CD8-positive, alpha-beta memory T cell (primary cell): ENCODE measurements around the gene CSK. TPM values are rescaled to one million over a fixed set of nuclear protein-coding genes. Genes with fewer than 3 reads are reported as not detected.

Experiments used
- CTCF ChIA-PET: fragments of 350-600 bp; sonication (Branson Sonifier 250); formaldehyde crosslinking; loops from one replicate; lab custom pipeline; 2021; ENCODE audit warnings: antibody characterized with exemption; lab: Charles Lee
- POLR2A ChIA-PET: fragments of 350-600 bp; sonication (Branson Sonifier 250); formaldehyde crosslinking; loops from one replicate; lab custom pipeline; 2021; ENCODE audit warnings: antibody characterized with exemption; lab: Charles Lee
- DNase-seq, 5 donors: peaks; one replicate each; pipeline versions ENCODE4 v3.0.0 to v3.0.0-alpha.2; 2020 to 2022; ENCODE audit warnings: mixed read lengths in 1 of 5
- H3K27ac ChIP-seq: one replicate; pipeline ENCODE4 v1.7.0; 2013; ENCODE audit warnings: low read depth, mild to moderate bottlenecking, low read length, moderate library complexity
- H3K27me3 ChIP-seq: 2 replicates; pipeline ENCODE4 v1.7.0; 2013; ENCODE audit warnings: low read length, mild to moderate bottlenecking; ENCODE audit not compliant: insufficient read depth, poor library complexity, severe bottlenecking
- H3K36me3 ChIP-seq: 2 replicates; pipeline ENCODE4 v1.7.0; 2013; ENCODE audit warnings: mild to moderate bottlenecking, low read length, moderate library complexity; ENCODE audit not compliant: insufficient read depth
- H3K4me1 ChIP-seq: 2 replicates; pipeline ENCODE4 v1.7.0; 2013; ENCODE audit warnings: mild to moderate bottlenecking, low read length, moderate library complexity; ENCODE audit not compliant: insufficient read depth
- H3K4me3 ChIP-seq: 2 replicates; pipeline ENCODE4 v1.7.0; 2013; ENCODE audit warnings: mild to moderate bottlenecking, low read length
- H3K9me3 ChIP-seq: 2 replicates; pipeline ENCODE4 v1.7.0; 2013; ENCODE audit warnings: mild to moderate bottlenecking, low read length
- H3K27ac Mint-ChIP-seq, 8 donors: one replicate each; pipeline ENCODE4 v1.8.0; 2020 to 2021; ENCODE audit warnings: mixed read lengths in 8 of 8, mild to moderate bottlenecking in 6 of 8, inconsistent platforms in 3 of 8, moderate library complexity in 3 of 8
- H3K27me3 Mint-ChIP-seq, 2 donors: one replicate each; pipeline ENCODE4 v1.8.0; 2020 to 2021; ENCODE audit warnings: mixed read lengths in 2 of 2, mild to moderate bottlenecking in 1 of 2, moderate library complexity in 1 of 2
- H3K36me3 Mint-ChIP-seq, 3 donors: one replicate each; pipeline ENCODE4 v1.8.0; 2020 to 2021; ENCODE audit warnings: mixed read lengths in 3 of 3, inconsistent platforms in 1 of 3, mild to moderate bottlenecking in 1 of 3
- H3K4me1 Mint-ChIP-seq, 3 donors: one replicate each; pipeline ENCODE4 v1.8.0; 2020 to 2021; ENCODE audit warnings: mixed read lengths in 3 of 3, inconsistent platforms in 1 of 3, mild to moderate bottlenecking in 1 of 3
- H3K4me3 Mint-ChIP-seq, 7 donors: one replicate each; pipeline ENCODE4 v1.8.0; 2020 to 2021; ENCODE audit warnings: mixed read lengths in 7 of 7, mild to moderate bottlenecking in 6 of 7, moderate library complexity in 4 of 7, inconsistent platforms in 2 of 7
- H3K9me3 Mint-ChIP-seq, 5 donors: one replicate each; pipeline ENCODE4 v1.8.0; 2020 to 2022; ENCODE audit warnings: mixed read lengths in 5 of 5, mild to moderate bottlenecking in 3 of 5, moderate library complexity in 2 of 5, inconsistent platforms in 1 of 5
- polyA plus RNA-seq: library from polyadenylated mRNA; unstranded; fragments of 300-500 nt; fragmentation: Illumina TruSeq; gene quantifications from one replicate; pipeline ENCODE4 v1.2.3, GENCODE V29; 2021
- total RNA-seq, 2 experiments: library from RNA; stranded (reverse); gene quantifications; one replicate each; pipeline ENCODE4 v1.2.3, GENCODE V29; 2021

CSK gene
- total and polyA plus RNA-seq, 3 experiments from 2014 or later: 154 to 294 (median 288) TPM

GRCh38 chr15:74749832-74750231, 32.0 kb upstream of the CSK start:
- H3K36me3 ChIP-seq: no peaks in the 10 kb centered on the region
- H3K4me3 ChIP-seq: no peak overlapping the region
- H3K9me3 Mint-ChIP-seq: no peaks in the 10 kb centered on the region
- H3K4me1 ChIP-seq: no peaks in the 10 kb centered on the region
- CTCF ChIA-PET: no interaction called here
- H3K36me3 Mint-ChIP-seq: no peaks in the 10 kb centered on the region
- no peak overlapping the region for H3K27ac Mint-ChIP-seq
- DNase-seq: no peak
- no peak overlapping the region for H3K27ac ChIP-seq
- no peaks in the 10 kb centered on the region for H3K4me1 Mint-ChIP-seq
- POLR2A ChIA-PET: no interaction called here
- H3K27me3 Mint-ChIP-seq: peaks cover 0 to 2% of the 10 kb centered on the region in 2 donors
- H3K27me3 ChIP-seq: no peaks in the 10 kb centered on the region
- no peak overlapping the region for H3K4me3 Mint-ChIP-seq
- H3K9me3 ChIP-seq: no peaks in the 10 kb centered on the region

DNA sequence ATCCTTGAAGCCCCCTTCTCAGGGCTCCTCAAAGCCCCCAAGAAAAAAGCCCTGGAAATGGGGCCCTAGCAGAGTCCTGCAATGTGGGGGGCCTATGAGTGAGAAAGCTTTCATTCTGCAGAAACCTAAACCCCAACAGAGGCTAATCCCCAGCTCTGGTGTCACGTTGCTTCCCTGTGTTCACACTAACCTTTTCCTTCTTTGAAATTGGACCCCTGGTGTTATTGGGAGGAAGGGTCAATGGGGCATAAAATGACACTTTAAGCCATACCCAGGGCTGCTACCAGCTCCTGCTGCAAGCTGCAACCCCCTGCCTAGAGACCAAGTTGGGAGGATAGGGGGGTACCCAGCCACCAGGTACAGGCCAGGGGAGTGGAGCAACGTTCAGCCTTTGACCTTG, 31.1 kb upstream of the CSK start:
- Mint-ChIP-seq H3K27ac (no peak overlapping the region), H3K27me3 (peaks cover 0 to 3% of the 10 kb centered on the region in 2 donors), H3K9me3 (no peaks in the 10 kb centered on the region), H3K36me3 (no peaks in the 10 kb centered on the region), H3K4me1 (no peaks in the 10 kb centered on the region), H3K4me3 (no peak overlapping the region)
- POLR2A ChIA-PET: no interaction called here
- Histone ChIP-seq H3K9me3 (no peaks in the 10 kb centered on the region), H3K27ac (no peak overlapping the region), H3K4me3 (no peak overlapping the region), H3K36me3 (no peaks in the 10 kb centered on the region), H3K4me1 (no peaks in the 10 kb centered on the region), H3K27me3 (no peaks in the 10 kb centered on the region)
- no peak for DNase-seq
- CTCF ChIA-PET: no interaction called here

GRCh38 chr15:74752011-74752410, 29.9 kb upstream of the CSK start:
- H3K36me3 ChIP-seq: no peaks in the 10 kb centered on the region
- no peak overlapping the region for H3K4me3 Mint-ChIP-seq
- H3K4me1 ChIP-seq: no peaks in the 10 kb centered on the region
- H3K27ac ChIP-seq: no peak overlapping the region
- no peaks in the 10 kb centered on the region for H3K9me3 ChIP-seq
- H3K27ac Mint-ChIP-seq: no peak overlapping the region
- peaks cover 5 to 6% of the 10 kb centered on the region in 2 donors for H3K27me3 Mint-ChIP-seq
- no peaks in the 10 kb centered on the region for H3K4me1 Mint-ChIP-seq
- H3K36me3 Mint-ChIP-seq: no peaks in the 10 kb centered on the region
- no peak overlapping the region for H3K4me3 ChIP-seq
- ChIA-PET CTCF (no interaction called here), POLR2A (no interaction called here)
- DNase-seq: no peak
- no peaks in the 10 kb centered on the region for H3K27me3 ChIP-seq
- H3K9me3 Mint-ChIP-seq: no peaks in the 10 kb centered on the region

GRCh38 chr15:74752531-74752930, 29.3 kb upstream of the CSK start:
- no peak overlapping the region for H3K4me3 ChIP-seq
- CTCF ChIA-PET: no interaction called here
- no peak for DNase-seq
- Mint-ChIP-seq H3K9me3 (no peaks in the 10 kb centered on the region), H3K27me3 (peaks cover 5 to 6% of the 10 kb centered on the region in 2 donors), H3K27ac (no peak overlapping the region), H3K36me3 (no peaks in the 10 kb centered on the region), H3K4me3 (no peak overlapping the region), H3K4me1 (no peaks in the 10 kb centered on the region)
- H3K4me1 ChIP-seq: no peaks in the 10 kb centered on the region
- no peaks in the 10 kb centered on the region for H3K36me3 ChIP-seq
- POLR2A ChIA-PET: no interaction called here
- no peaks in the 10 kb centered on the region for H3K9me3 ChIP-seq
- H3K27me3 ChIP-seq: no peaks in the 10 kb centered on the region
- H3K27ac ChIP-seq: no peak overlapping the region

GRCh38 chr15:74754593-74755215, 27.2 kb upstream of the CSK start:
- CTCF ChIA-PET: interaction anchor here (1.1 to 1.2 kb wide), 2 partner anchors 13 to 15 kb away, joined by 3 read pairs; no protein-coding TSS in a partner anchor
- no peaks in the 10 kb centered on the region for H3K27me3 ChIP-seq
- no peaks in the 10 kb centered on the region for H3K4me1 ChIP-seq
- Mint-ChIP-seq H3K4me3 (no peak overlapping the region), H3K4me1 (no peaks in the 10 kb centered on the region), H3K27me3 (peaks cover 5 to 7% of the 10 kb centered on the region in 2 donors), H3K9me3 (no peaks in the 10 kb centered on the region), H3K36me3 (no peaks in the 10 kb centered on the region), H3K27ac (no peak overlapping the region)
- POLR2A ChIA-PET: no interaction called here
- H3K36me3 ChIP-seq: no peaks in the 10 kb centered on the region
- H3K4me3 ChIP-seq: no peak overlapping the region
- H3K27ac ChIP-seq: no peak overlapping the region
- no peak for DNase-seq
- H3K9me3 ChIP-seq: no peaks in the 10 kb centered on the region

GRCh38 chr15:74758736-74759135, 23.1 kb upstream of the CSK start:
- peaks cover 5 to 17% of the 10 kb centered on the region in 2 donors for H3K27me3 Mint-ChIP-seq
- H3K36me3 ChIP-seq: no peaks in the 10 kb centered on the region
- no peaks in the 10 kb centered on the region for H3K4me1 Mint-ChIP-seq
- no peak overlapping the region for H3K4me3 Mint-ChIP-seq
- no peaks in the 10 kb centered on the region for H3K9me3 Mint-ChIP-seq
- ChIA-PET POLR2A (no interaction called here), CTCF (interaction anchor here (2.3 to 4.1 kb wide), 2 partner anchors 10 to 13 kb away, joined by 10 to 23 read pairs; no protein-coding TSS in a partner anchor)
- no peak overlapping the region for H3K27ac Mint-ChIP-seq
- H3K27me3 ChIP-seq: peaks cover 3% of the 10 kb centered on the region
- H3K36me3 Mint-ChIP-seq: no peaks in the 10 kb centered on the region
- no peaks in the 10 kb centered on the region for H3K4me1 ChIP-seq
- no peak overlapping the region for H3K4me3 ChIP-seq
- no peak for DNase-seq
- no peak overlapping the region for H3K27ac ChIP-seq
- H3K9me3 ChIP-seq: no peaks in the 10 kb centered on the region

DNA sequence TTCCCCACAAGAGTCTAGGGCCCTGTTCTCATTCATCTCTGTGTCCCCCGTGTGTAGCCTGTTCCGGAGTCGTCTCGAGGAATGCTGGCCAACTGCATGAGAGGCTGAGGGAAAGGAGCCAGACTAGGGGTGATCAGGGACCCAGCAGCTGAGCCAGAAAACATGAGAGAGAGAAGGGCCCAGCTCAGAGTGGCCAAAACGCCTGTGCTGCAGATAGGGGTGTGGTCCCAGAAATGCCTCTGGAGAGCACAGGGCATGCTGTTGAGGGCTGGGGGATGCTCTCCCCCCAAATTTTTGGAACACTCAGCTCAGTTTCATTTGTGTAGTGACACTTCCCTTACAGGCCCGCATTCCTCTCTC, 19.1 kb upstream of the CSK start:
- ChIA-PET CTCF (interaction anchor here (0.8 to 1.1 kb wide), 3 partner anchors 31 to 128 kb away, joined by 3 read pairs; no protein-coding TSS in a partner anchor), POLR2A (no interaction called here)
- H3K27me3 Mint-ChIP-seq: peaks cover 2 to 13% of the 10 kb centered on the region in 2 donors
- H3K9me3 Mint-ChIP-seq: no peaks in the 10 kb centered on the region
- Histone ChIP-seq H3K27ac (no peak overlapping the region), H3K27me3 (peaks cover 3% of the 10 kb centered on the region), H3K36me3 (no peaks in the 10 kb centered on the region), H3K9me3 (no peaks in the 10 kb centered on the region), H3K4me3 (no peak overlapping the region), H3K4me1 (no peaks in the 10 kb centered on the region)
- DNase-seq: no peak
- no peak overlapping the region for H3K4me3 Mint-ChIP-seq
- no peak overlapping the region for H3K27ac Mint-ChIP-seq
- no peaks in the 10 kb centered on the region for H3K36me3 Mint-ChIP-seq
- H3K4me1 Mint-ChIP-seq: no peaks in the 10 kb centered on the region

DNA sequence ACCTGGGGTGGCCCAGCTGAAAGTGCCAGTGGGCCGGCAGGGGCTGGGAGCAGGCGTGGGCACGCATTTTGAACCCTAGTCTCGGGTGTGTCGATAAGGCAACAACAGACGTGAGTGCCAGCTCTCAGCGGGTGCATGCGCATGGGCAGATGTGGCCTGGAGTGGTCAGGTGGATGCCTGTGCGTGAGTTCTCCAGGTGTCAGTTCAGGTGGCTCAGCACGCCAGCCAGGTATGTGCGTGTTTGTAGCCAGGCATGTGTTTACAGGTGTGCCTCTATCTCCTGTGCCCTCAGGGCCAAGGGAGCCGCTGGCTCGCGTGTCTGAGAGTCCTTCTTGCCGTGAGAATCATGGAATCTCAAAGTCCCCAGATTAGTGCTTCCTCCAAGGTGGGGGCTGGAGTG, 18.5 kb upstream of the CSK start:
- Mint-ChIP-seq H3K36me3 (no peaks in the 10 kb centered on the region), H3K4me3 (no peak overlapping the region), H3K4me1 (no peaks in the 10 kb centered on the region), H3K27me3 (peaks cover 2 to 13% of the 10 kb centered on the region in 2 donors), H3K27ac (no peak overlapping the region), H3K9me3 (no peaks in the 10 kb centered on the region)
- H3K27ac ChIP-seq: no peak overlapping the region
- no peak overlapping the region for H3K4me3 ChIP-seq
- no peak for DNase-seq
- no peaks in the 10 kb centered on the region for H3K4me1 ChIP-seq
- ChIA-PET CTCF (interaction anchor here (0.8 to 1.1 kb wide), 3 partner anchors 30 to 129 kb away, joined by 3 read pairs; no protein-coding TSS in a partner anchor), POLR2A (no interaction called here)
- peaks cover 3% of the 10 kb centered on the region for H3K27me3 ChIP-seq
- no peaks in the 10 kb centered on the region for H3K36me3 ChIP-seq
- no peaks in the 10 kb centered on the region for H3K9me3 ChIP-seq
